GM23338 (cell line): ENCODE data around the gene HPX. TPM values are rescaled to one million over a fixed set of nuclear protein-coding genes. Genes with fewer than 3 reads are reported as not detected.

Source experiments
- ATAC-seq: fragments of 200-7000 bp; cut with Tn5 transposase; 3 replicates; pipeline ENCODE4 v1.9.1; 2020
- DNase-seq: peaks from one replicate; pipeline ENCODE4 v3.0.0-alpha.2; 2015; ENCODE audit warnings: low spot score
- H2AFZ ChIP-seq: fragments of 200-600 bp; sonication (generic); 2 replicates; pipeline ENCODE4 v1.8.0; 2016; ENCODE audit warnings: antibody characterized with exemption, mild to moderate bottlenecking, moderate library complexity
- H3F3A ChIP-seq: fragments of 200-600 bp; sonication (generic); replicated peaks from 2 replicates; pipeline ENCODE4 v1.8.0; 2017; ENCODE audit warnings: antibody characterized with exemption, mixed run types, low read depth
- H3K27ac ChIP-seq: fragments of 200-600 bp; sonication (generic); 2 replicates; pipeline ENCODE4 v1.6.1; 2016; ENCODE audit warnings: low read depth
- H3K27me3 ChIP-seq: fragments of 200-600 bp; sonication (generic); 2 replicates; pipeline ENCODE4 v1.8.0; 2016; ENCODE audit warnings: mild to moderate bottlenecking, mixed run types, moderate library complexity; ENCODE audit not compliant: insufficient read depth
- H3K36me3 ChIP-seq: fragments of 200-600 bp; sonication (generic); 2 replicates; pipeline ENCODE4 v1.8.0; 2016; ENCODE audit warnings: mild to moderate bottlenecking; ENCODE audit not compliant: insufficient read depth
- H3K4me1 ChIP-seq: fragments of 200-600 bp; sonication (generic); 2 replicates; pipeline ENCODE4 v1.8.0; 2016; ENCODE audit warnings: mild to moderate bottlenecking, moderate library complexity; ENCODE audit not compliant: insufficient read depth
- H3K4me2 ChIP-seq: fragments of 200-600 bp; sonication (generic); 2 replicates; pipeline ENCODE4 v1.7.1; 2017; ENCODE audit warnings: mixed run types
- H3K4me3 ChIP-seq: fragments of 200-600 bp; sonication (generic); 2 replicates; pipeline ENCODE4 v1.6.1; 2016; ENCODE audit warnings: mixed run types
- H3K79me2 ChIP-seq: fragments of 200-600 bp; sonication (generic); replicated peaks from 2 replicates; pipeline ENCODE4 v1.8.0; 2017; ENCODE audit warnings: mild to moderate bottlenecking; ENCODE audit not compliant: insufficient read depth
- H3K9me2 ChIP-seq: fragments of 200-600 bp; sonication (generic); 2 replicates; pipeline ENCODE4 v1.8.0; 2017; ENCODE audit not compliant: insufficient read depth
- H4K20me1 ChIP-seq: fragments of 200-600 bp; sonication (generic); replicated peaks from 2 replicates; pipeline ENCODE4 v1.8.0; 2017; ENCODE audit warnings: mild to moderate bottlenecking; ENCODE audit not compliant: insufficient read depth
- H3K27ac Mint-ChIP-seq: 2 replicates; pipeline ENCODE4 v1.8.0; 2020; ENCODE audit warnings: inconsistent platforms, mild to moderate bottlenecking, moderate library complexity, mixed read lengths
- H3K27me3 Mint-ChIP-seq: 3 replicates; pipeline ENCODE4 v1.8.0; 2022; ENCODE audit warnings: low read depth, mild to moderate bottlenecking, moderate library complexity, mixed read lengths, inconsistent platforms; ENCODE audit not compliant: insufficient read depth, poor library complexity
- H3K36me3 Mint-ChIP-seq: 3 replicates; pipeline ENCODE4 v1.8.0; 2021; ENCODE audit warnings: low read depth, mild to moderate bottlenecking, inconsistent platforms, moderate library complexity, mixed read lengths
- H3K4me1 Mint-ChIP-seq: 3 replicates; pipeline ENCODE4 v1.8.0; 2020; ENCODE audit warnings: mild to moderate bottlenecking, inconsistent platforms, mixed read lengths
- H3K4me3 Mint-ChIP-seq: 3 replicates; pipeline ENCODE4 v1.8.0; 2021; ENCODE audit warnings: moderate library complexity, mild to moderate bottlenecking, inconsistent platforms, mixed read lengths
- H3K9me3 Mint-ChIP-seq: 3 replicates; pipeline ENCODE4 v1.8.0; 2020; ENCODE audit warnings: moderate library complexity, mild to moderate bottlenecking, inconsistent platforms, mixed read lengths
- ETS1 ChIP-seq: IDR thresholded peaks from 2 replicates; pipeline ENCODE4 v1.6.1; 2016; ENCODE audit warnings: antibody characterized with exemption
- EZH2 ChIP-seq: fragments of 200-600 bp; sonication (generic); IDR thresholded peaks from one replicate; pipeline ENCODE4 v1.8.0; 2017; ENCODE audit warnings: antibody characterized with exemption, mild to moderate bottlenecking, low read depth; ENCODE audit not compliant: unreplicated experiment
- EZH2phosphoT487 ChIP-seq: fragments of 200-600 bp; sonication (generic); IDR thresholded peaks from one replicate; pipeline ENCODE4 v1.8.1; 2018; ENCODE audit warnings: antibody characterized with exemption; ENCODE audit not compliant: unreplicated experiment
- JUNB ChIP-seq: IDR thresholded peaks from one replicate; pipeline ENCODE4 v1.6.1; 2016; ENCODE audit warnings: antibody characterized with exemption; ENCODE audit not compliant: unreplicated experiment
- NANOG ChIP-seq: IDR thresholded peaks from 2 replicates; pipeline ENCODE4 v1.6.1; 2016; ENCODE audit warnings: antibody characterized with exemption, borderline replicate concordance
- POLR2AphosphoS5 ChIP-seq: IDR thresholded peaks from 2 replicates; pipeline ENCODE4 v1.6.1; 2016; ENCODE audit warnings: antibody characterized with exemption, low read depth
- STAT1 ChIP-seq: IDR thresholded peaks from one replicate; pipeline ENCODE4 v1.6.1; 2016; ENCODE audit warnings: antibody characterized with exemption; ENCODE audit not compliant: unreplicated experiment
- ZNF114 ChIP-seq: fragments of 250-450 bp; sonication (Bioruptor Pico); IDR thresholded peaks from 2 replicates; pipeline ENCODE4 v1.5.0; 2020; ENCODE audit warnings: mild to moderate bottlenecking, moderate library complexity
- ZNF331 ChIP-seq: fragments of 250-450 bp; sonication (Bioruptor Pico); IDR thresholded peaks from 2 replicates; pipeline ENCODE4 v1.5.0; 2020; ENCODE audit warnings: low read depth, mild to moderate bottlenecking, moderate library complexity
- polyA plus RNA-seq: library from polyadenylated mRNA; unstranded; fragments of >200 nt; fragmentation: Nextera tagmentation; extraction: Ambion mirVana; gene quantifications from 2 replicates; pipeline ENCODE4 v1.2.1, GENCODE V29; 2016
- total RNA-seq: library from RNA; depleted of rRNA; stranded (reverse); fragments of >200 nt; shearing (Covaris generic); gene quantifications from 2 replicates; pipeline ENCODE4 v1.2.3, GENCODE V29; 2014
- TF ChIP-seq, protein P1 (sequence below), 2 experiments: fragments of 200-600 bp in 1 of 2; sonication (generic) in 1 of 2; conservative IDR thresholded peaks; 2 replicates each; pipeline versions ENCODE4 v1.5.1 to v1.6.1; 2016 to 2017; ENCODE audit warnings: antibody characterized with exemption in 2 of 2, low read depth in 2 of 2, mild to moderate bottlenecking in 2 of 2, moderate library complexity in 1 of 2
- TF ChIP-seq, protein P2 (sequence below): IDR thresholded peaks from one replicate; pipeline ENCODE4 v1.6.1; 2018; ENCODE audit warnings: antibody characterized with exemption; ENCODE audit not compliant: unreplicated experiment

HPX gene
- total and polyA plus RNA-seq, 2 experiments from 2014 or later, result 0.47 to 0.63 TPM

DNA sequence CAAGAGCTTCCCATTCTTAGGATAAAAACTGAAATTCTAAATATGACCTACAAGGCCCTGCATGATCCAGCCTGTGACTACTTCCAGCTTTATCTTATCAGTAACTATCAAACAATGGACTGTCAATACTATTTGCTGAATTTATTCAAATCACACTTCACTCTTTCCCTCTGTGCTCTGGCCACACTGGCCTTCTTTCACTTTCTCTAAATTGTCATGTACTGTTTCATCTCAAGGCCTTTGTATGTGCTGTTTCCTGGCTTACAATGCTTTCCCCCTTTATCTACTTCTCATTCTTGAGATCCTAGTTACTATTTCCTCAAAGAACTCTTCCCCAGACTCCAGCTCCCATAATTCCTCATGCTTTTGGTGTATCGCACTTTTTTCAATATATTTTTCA is 46.2 kb upstream of the HPX start:
- TF ChIP-seq ETS1, result no peak
- no peak for TF ChIP-seq NANOG
- TF ChIP-seq, protein P1, sequence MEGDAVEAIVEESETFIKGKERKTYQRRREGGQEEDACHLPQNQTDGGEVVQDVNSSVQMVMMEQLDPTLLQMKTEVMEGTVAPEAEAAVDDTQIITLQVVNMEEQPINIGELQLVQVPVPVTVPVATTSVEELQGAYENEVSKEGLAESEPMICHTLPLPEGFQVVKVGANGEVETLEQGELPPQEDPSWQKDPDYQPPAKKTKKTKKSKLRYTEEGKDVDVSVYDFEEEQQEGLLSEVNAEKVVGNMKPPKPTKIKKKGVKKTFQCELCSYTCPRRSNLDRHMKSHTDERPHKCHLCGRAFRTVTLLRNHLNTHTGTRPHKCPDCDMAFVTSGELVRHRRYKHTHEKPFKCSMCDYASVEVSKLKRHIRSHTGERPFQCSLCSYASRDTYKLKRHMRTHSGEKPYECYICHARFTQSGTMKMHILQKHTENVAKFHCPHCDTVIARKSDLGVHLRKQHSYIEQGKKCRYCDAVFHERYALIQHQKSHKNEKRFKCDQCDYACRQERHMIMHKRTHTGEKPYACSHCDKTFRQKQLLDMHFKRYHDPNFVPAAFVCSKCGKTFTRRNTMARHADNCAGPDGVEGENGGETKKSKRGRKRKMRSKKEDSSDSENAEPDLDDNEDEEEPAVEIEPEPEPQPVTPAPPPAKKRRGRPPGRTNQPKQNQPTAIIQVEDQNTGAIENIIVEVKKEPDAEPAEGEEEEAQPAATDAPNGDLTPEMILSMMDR (conservative IDR thresholded peaks at IDR 0.05; ENCODE audit: low read depth in 2 of 2), result no peak
- TF ChIP-seq ZNF331 (CRISPR knock-in tag), result no peak
- TF ChIP-seq POLR2AphosphoS5, result no peak
- no peak for TF ChIP-seq EZH2
- TF ChIP-seq JUNB, result no peak
- TF ChIP-seq STAT1, result no peak
- TF ChIP-seq, protein P2, sequence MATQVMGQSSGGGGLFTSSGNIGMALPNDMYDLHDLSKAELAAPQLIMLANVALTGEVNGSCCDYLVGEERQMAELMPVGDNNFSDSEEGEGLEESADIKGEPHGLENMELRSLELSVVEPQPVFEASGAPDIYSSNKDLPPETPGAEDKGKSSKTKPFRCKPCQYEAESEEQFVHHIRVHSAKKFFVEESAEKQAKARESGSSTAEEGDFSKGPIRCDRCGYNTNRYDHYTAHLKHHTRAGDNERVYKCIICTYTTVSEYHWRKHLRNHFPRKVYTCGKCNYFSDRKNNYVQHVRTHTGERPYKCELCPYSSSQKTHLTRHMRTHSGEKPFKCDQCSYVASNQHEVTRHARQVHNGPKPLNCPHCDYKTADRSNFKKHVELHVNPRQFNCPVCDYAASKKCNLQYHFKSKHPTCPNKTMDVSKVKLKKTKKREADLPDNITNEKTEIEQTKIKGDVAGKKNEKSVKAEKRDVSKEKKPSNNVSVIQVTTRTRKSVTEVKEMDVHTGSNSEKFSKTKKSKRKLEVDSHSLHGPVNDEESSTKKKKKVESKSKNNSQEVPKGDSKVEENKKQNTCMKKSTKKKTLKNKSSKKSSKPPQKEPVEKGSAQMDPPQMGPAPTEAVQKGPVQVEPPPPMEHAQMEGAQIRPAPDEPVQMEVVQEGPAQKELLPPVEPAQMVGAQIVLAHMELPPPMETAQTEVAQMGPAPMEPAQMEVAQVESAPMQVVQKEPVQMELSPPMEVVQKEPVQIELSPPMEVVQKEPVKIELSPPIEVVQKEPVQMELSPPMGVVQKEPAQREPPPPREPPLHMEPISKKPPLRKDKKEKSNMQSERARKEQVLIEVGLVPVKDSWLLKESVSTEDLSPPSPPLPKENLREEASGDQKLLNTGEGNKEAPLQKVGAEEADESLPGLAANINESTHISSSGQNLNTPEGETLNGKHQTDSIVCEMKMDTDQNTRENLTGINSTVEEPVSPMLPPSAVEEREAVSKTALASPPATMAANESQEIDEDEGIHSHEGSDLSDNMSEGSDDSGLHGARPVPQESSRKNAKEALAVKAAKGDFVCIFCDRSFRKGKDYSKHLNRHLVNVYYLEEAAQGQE, result no peak
- Histone ChIP-seq H3K27me3 (no peaks in the 10 kb centered on the region), H3K4me3 (no peak overlapping the region), H3K36me3 (peaks cover 36% of the 10 kb centered on the region), H3F3A (peaks cover 10% of the 10 kb centered on the region; the same call in 1 of the 2 replicates), H3K27ac (no peak overlapping the region), H3K4me2 (no peak overlapping the region), H2AFZ (no peak overlapping the region), H4K20me1 (peaks cover 14% of the 10 kb centered on the region; the same call in 1 of the 2 replicates), H3K9me2 (no peaks in the 10 kb centered on the region), H3K4me1 (0 out of 2 replicates have a peak, but pooled peaks cover 5% of the 10 kb centered on the region), H3K79me2 (peaks cover 27% of the 10 kb centered on the region)
- Mint-ChIP-seq H3K36me3 (peaks cover 16% of the 10 kb centered on the region), H3K27me3 (peaks cover 4% of the 10 kb centered on the region), H3K27ac (no peak overlapping the region), H3K4me1 (peaks cover 3% of the 10 kb centered on the region; the same call in 1 of the 3 replicates), H3K9me3 (no peaks in the 10 kb centered on the region; the same call in 2 of the 3 replicates), H3K4me3 (no peak overlapping the region)
- ATAC-seq (no peak), DNase-seq (no peak)

GRCh38 chr11:6486256-6486655 is 45.5 kb upstream of the HPX start:
- H3K4me3 ChIP-seq, result no peak overlapping the region
- H3K9me2 ChIP-seq, result no peaks in the 10 kb centered on the region
- peaks cover 4% of the 10 kb centered on the region for H3K27me3 Mint-ChIP-seq
- no peak overlapping the region for H3K4me2 ChIP-seq
- peaks cover 11% of the 10 kb centered on the region; the same call in 1 of the 2 replicates for H3F3A ChIP-seq
- 0 out of 2 replicates have a peak, but pooled peaks cover 6% of the 10 kb centered on the region for H3K4me1 ChIP-seq
- ATAC-seq (no peak), DNase-seq (no peak)
- H3K27ac Mint-ChIP-seq, result no peak overlapping the region
- no peak overlapping the region for H3K27ac ChIP-seq
- H3K4me1 Mint-ChIP-seq, result peaks cover 3% of the 10 kb centered on the region; the same call in 1 of the 3 replicates
- peaks cover 36% of the 10 kb centered on the region for H3K36me3 ChIP-seq
- no peaks in the 10 kb centered on the region for H3K27me3 ChIP-seq
- peaks cover 32% of the 10 kb centered on the region for H3K79me2 ChIP-seq
- H2AFZ ChIP-seq, result no peak overlapping the region
- H3K9me3 Mint-ChIP-seq, result no peaks in the 10 kb centered on the region; the same call in 2 of the 3 replicates
- H3K36me3 Mint-ChIP-seq, result peaks cover 16% of the 10 kb centered on the region
- H3K4me3 Mint-ChIP-seq, result no peak overlapping the region
- H4K20me1 ChIP-seq, result peaks cover 14% of the 10 kb centered on the region; the same call in 1 of the 2 replicates
- no peak for TF ChIP-seq ZNF114 (CRISPR knock-in tag)
- TF ChIP-seq POLR2AphosphoS5, result no peak
- no peak for TF ChIP-seq EZH2phosphoT487
- no peak for TF ChIP-seq JUNB
- TF ChIP-seq ZNF331 (CRISPR knock-in tag), result no peak
